ENCODE results near the gene LIN52. TPM values are rescaled to one million over a fixed set of nuclear protein-coding genes. Genes with fewer than 3 reads are reported as not detected.

The LIN52 gene
- 6.7 TPM for total RNA-seq
- long read RNA-seq, partial matches to known transcripts, result 0 of 5 reads
- long read RNA-seq, other reads (novel, unspliced or antisense), result 1 of 5 reads

GRCh38 chr14:74084277-74085046, at the start of gene LIN52, which contains the start of gene ALDH6A1:
Gene LIN52 (plus strand): TSS chr14:74084956. CDS start chr14:74084975, 19 bp downstream.
Gene ALDH6A1 (minus strand): TSS chr14:74084453. CDS start chr14:74084394, 59 bp downstream.
- ATAC-seq (peak; percentile 98), DNase-seq (ENCODE audit: missing footprints) (peak; percentile 98)
- intact Hi-C loops (cut with DNase I), result loop anchor here (1.0 kb wide), 1 partner anchor 65 kb away; the partner anchor contains the start of genes BBOF1 and ENTPD5

- intact Hi-C loops (cut with DNase I), result no loop called here
- DNase-seq (ENCODE audit: missing footprints), result no peak
- ATAC-seq, result no peak
Observed at GRCh38 chr14:74035556-74035955, 49.2 kb upstream of the LIN52 start.

- ATAC-seq, result no peak
- intact Hi-C loops (cut with DNase I), result no loop called here
- no peak for DNase-seq (ENCODE audit: missing footprints)
Observed at GRCh38 chr14:74038020-74038859, 46.5 kb upstream of the LIN52 start.

GRCh38 chr14:74042296-74042695, 42.5 kb upstream of the LIN52 start:
- no peak for DNase-seq (ENCODE audit: missing footprints)
- intact Hi-C loops (cut with DNase I), result no loop called here

GRCh38 chr14:74045522-74045921, 39.2 kb upstream of the LIN52 start:
- intact Hi-C loops (cut with DNase I), result no loop called here
- ATAC-seq, result no peak

More at GRCh38 chr14:74042296-74042695, 42.5 kb upstream of the LIN52 start:
- no peak for ATAC-seq

GRCh38 chr14:74048281-74048680, 36.5 kb upstream of the LIN52 start:
- ATAC-seq, result no peak
- DNase-seq (ENCODE audit: missing footprints), result no peak
- intact Hi-C loops (cut with DNase I), result no loop called here

More at GRCh38 chr14:74045522-74045921, 39.2 kb upstream of the LIN52 start:
- DNase-seq (ENCODE audit: missing footprints), result no peak

- no peak for ATAC-seq
- no peak for DNase-seq (ENCODE audit: missing footprints)
- intact Hi-C loops (cut with DNase I), result no loop called here
Observed at GRCh38 chr14:74049876-74050495, 34.8 kb upstream of the LIN52 start.

GRCh38 chr14:74062809-74063150, 22.0 kb upstream of the LIN52 start:
- no peak for DNase-seq (ENCODE audit: missing footprints)
- intact Hi-C loops (cut with DNase I), result no loop called here
- ATAC-seq, result no peak

GRCh38 chr14:74064426-74064825, 20.3 kb upstream of the LIN52 start:
- ATAC-seq (no peak), DNase-seq (ENCODE audit: missing footprints) (no peak)
- intact Hi-C loops (cut with DNase I), result no loop called here

- ATAC-seq (no peak), DNase-seq (ENCODE audit: missing footprints) (no peak)
- intact Hi-C loops (cut with DNase I), result no loop called here
Observed at GRCh38 chr14:74064883-74065282, 19.9 kb upstream of the LIN52 start.

GRCh38 chr14:74065746-74066575, 18.8 kb upstream of the LIN52 start:
- intact Hi-C loops (cut with DNase I), result no loop called here
- ATAC-seq (no peak), DNase-seq (ENCODE audit: missing footprints) (no peak)

GRCh38 chr14:74077401-74077800, 7.4 kb upstream of the LIN52 start:
- intact Hi-C loops (cut with DNase I), result no loop called here
- ATAC-seq, result no peak
- no peak for DNase-seq (ENCODE audit: missing footprints)

GRCh38 chr14:74080820-74081460, 3.8 kb upstream of the LIN52 start:
- ATAC-seq, result no peak
- no peak for DNase-seq (ENCODE audit: missing footprints)
- intact Hi-C loops (cut with DNase I), result no loop called here

GRCh38 chr14:74081491-74081890, 3.3 kb upstream of the LIN52 start:
- ATAC-seq (no peak), DNase-seq (ENCODE audit: missing footprints) (no peak)
- intact Hi-C loops (cut with DNase I), result no loop called here

- intact Hi-C loops (cut with DNase I), result no loop called here
- ATAC-seq, result no peak
- no peak for DNase-seq (ENCODE audit: missing footprints)
Observed at GRCh38 chr14:74083161-74083560, 1.6 kb upstream of the LIN52 start.

- DNase-seq (ENCODE audit: missing footprints) (no peak), ATAC-seq (peak; percentile 12)
Observed at GRCh38 chr14:74083784-74084276, 926 bp upstream of the LIN52 start.

GRCh38 chr14:74085047-74085637, 386 bp downstream of the LIN52 start:
- ATAC-seq (no peak), DNase-seq (ENCODE audit: missing footprints) (no peak)
- intact Hi-C loops (cut with DNase I), result no loop called here

More at GRCh38 chr14:74083784-74084276, 926 bp upstream of the LIN52 start:
- intact Hi-C loops (cut with DNase I), result loop anchor here (1.0 kb wide), 1 partner anchor 65 kb away; the partner anchor contains the start of genes BBOF1 and ENTPD5

Data from Right ventricle myocardium inferior (tissue), 1 donor.